GM19438 (cell line): ENCODE measurements around the gene CHMP2A.
"Not testable (repeated sequence)": the region's sequence is repeated elsewhere in the genome, so short reads cannot be mapped to it uniquely, and the experiment has no call there.

ENCODE experiments used
- ATAC-seq: cut with Tn5 transposase; IDR thresholded peaks from one replicate; pipeline ENCODE4 v1.9.1; 2021; ENCODE audit warnings: low read depth; ENCODE audit not compliant: unreplicated experiment

The CHMP2A gene

DNA sequence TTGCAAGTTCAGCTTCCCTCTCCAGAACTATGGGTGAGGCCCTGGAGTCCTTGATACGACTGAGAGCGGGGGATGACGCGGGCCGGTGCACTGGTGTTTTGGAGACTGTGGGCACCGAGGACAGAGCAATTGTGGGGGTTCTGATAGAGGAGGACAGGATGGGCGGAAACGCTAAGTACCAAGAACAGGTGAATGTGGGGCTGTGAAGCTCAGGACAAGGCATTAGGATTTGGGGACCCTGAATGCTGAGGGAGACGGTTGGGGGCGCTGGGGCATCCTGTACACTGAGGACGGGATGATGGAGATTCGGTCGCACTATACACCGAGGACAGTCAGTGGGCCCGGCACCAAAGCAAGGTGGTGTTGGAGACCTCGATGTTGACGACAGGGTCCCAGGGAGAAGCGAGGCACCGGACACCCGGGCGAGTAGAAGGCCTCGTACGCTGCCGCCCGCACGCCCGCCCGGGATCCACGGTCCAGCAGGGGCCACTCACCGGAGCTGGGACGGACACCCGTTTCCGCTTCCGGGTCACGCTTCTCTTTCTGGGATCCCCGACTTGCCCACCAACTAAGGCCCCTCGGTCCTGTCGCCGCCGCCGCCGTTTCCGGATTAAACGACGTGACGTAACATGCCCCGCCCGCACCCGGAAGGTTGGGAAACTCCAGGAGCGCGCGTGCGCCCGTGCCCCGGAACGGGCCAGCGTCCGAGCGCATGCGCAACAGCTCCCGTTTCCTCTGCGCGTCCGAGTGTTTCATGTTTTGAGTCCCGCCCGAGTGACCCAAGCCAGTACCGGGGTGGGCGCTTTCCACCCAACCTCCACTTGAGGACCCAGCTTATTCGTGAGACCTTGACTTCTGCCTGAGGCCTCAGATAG lies at the start of gene CHMP2A:
TSS of gene CHMP2A (minus strand) at position 612 of the 875 bp plus-strand sequence. CDS start 893 bp downstream, outside the sequence.
- peak; percentile 33 for ATAC-seq

DNA sequence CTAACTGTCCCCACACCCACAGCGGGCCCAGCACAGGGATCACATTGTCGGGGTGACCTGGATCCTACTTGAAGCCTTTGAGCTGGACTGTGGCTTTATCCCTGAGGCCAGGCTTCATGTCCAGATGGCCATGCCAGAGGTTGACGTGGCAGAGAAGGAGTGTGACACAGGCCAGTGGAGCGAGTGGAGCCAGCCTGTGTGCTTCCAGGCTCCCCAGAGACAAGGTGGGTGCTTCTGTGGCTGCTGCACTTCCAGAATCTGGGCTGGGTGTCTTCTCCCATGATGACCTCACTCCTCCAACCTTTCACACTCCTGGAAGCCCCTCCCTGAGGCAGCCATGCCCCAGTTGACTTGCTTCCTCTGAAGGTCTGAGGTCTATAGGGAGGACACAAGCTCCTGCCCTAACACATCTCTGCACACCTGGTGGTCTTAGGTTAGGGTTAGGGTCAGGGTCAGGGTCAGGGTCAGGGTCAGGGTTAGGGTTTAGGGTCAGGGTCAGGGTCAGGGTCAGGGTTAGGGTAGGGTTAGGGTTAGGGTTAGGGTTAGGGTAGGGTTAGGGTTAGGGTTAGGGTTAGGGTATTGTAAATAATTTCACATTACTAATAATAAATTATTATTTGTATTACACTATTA lies 31.3 kb upstream of the CHMP2A start:
- ATAC-seq = no peak

DNA sequence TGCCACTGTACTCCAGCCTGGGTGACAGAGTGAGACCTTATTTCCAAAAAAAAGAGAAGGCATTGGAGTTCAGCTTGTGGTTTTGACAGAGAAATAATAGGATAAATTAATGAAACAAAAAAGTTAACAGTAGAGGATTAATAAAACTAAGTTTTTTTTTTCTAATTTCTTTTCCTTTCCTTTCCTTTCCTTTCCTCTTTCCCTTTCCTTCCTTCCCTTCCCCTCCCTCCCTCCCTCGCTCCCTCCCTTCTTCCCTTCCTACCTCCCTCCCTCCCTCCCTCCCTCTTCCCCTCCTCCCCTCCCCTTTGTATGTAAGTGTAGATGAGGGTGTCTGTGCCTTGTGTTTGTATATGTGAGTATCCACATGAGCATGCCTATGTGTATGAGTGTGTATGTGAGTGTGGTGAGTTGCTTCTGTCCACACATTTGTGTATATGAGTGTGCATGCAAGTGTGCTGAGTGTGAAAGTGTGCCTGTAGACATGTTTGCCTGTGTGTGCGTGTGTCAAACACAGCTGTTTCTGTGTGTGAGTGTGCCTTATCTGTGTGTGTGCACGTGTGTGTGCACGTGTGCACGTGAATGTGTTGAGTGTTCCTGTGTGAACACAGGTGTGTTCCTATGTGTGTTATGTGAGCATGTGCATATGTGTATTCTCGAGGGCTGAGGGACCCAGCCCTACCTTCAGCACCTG lies 30.7 kb upstream of the CHMP2A start:
- ATAC-seq = no peak

DNA sequence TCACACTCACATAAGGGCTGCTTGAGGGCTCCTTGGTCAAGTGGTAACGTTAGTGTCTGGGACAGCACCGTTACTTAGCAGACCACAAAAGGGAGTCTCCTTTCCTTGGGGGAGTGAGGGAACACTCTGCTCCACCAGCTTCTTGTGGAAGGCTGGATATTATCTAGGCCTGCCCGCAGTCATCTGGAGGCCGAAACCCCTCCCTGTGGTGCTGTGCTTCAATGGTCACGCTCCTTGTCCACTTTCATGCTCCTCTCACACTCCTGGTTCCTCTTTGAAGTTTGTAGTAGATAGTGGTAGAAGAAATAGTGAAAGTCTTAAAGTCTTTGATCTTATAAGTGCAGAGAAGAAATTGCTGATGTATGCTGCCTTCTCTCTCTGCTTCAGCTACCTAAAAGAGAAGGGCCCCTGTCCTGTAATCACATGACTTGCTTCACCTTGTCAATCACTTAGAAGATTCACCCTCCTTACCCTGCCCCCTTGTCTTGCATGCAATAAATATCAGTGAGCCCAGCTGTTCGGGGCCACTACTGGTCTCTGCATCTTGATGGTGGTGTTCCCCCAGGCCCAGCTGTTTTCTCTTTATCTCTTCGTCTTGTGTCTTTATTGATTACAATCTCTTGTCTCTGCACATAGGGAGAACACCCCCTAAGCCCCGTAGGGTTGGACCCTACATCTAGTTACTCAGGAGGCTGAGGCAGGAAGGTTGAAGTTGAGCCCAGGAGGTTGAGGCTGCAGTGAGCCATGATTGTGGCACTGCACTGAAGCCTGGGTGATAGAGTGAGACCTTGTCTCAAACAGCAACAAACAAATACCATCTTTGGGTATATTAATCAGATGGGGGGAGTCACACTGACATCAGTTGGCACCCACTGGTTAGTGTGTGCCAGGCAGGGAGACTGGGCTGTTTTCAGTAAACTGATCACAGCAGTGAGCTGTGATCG lies 29.9 kb upstream of the CHMP2A start:
- ATAC-seq = no peak

DNA sequence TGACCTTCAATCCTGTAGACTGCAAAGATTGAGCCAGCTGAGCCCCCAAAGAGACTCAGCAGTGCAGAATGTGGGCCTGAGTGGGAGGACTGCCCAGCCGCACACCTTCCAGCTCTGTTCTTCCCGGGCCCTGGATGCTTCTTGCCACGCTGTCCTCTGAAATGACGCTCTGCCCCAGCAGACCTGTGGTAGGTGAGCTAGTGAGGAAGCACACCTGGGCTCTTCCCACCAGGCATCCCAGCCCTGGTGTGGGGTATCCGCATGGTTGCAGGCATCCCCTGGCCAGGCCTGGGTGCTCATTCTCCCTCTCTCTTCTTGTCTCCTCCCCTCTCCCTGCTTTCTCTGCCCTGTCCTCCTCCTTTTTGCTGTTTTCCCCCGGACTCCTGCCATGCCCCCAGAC lies 28.1 kb upstream of the CHMP2A start:
- ATAC-seq = no peak

DNA sequence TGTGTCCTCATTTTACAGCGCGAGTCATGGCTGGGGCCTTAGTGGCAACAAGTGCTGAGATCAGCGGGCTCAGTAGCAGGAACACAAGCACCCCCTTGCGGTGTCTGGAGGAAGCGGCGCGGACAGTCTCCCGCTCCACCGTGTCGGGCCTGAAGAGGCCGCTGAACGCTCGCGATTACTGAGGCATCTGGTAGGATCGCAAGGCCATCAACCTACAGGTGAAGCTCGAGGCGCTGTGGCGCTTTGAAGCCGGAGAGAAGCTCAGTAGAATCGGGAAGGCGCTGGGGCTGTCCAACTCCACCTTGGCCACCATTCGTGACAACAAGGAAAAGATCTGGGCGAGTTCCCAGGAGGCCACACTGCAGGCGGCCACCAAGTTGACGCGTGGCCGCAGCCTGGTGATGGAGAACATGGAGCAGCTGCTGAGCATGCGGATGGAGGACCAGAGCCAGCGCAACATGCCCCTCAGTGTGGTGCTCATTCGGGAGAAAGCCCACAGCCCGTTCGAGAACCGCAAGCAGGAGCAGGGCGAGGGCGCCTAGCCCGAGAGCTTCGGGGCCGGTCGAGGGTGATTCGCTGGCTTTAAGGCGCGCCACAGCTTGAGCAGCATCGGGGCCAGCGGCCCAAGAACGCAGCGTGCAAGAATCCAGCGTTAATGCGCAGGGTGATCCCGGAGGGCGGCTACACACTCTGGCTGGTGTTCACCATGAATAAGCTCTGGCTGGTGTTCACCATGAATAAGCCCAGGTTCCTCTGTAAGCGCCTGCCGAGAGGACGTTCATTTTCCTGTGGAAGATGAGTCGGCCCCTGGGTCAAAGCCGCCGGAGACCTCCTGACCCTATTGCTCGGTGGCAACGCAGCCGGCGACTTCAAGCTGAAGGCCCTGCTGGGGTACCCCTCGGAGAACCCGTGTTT lies 26.6 kb upstream of the CHMP2A start:
- peak; percentile 77 for ATAC-seq

DNA sequence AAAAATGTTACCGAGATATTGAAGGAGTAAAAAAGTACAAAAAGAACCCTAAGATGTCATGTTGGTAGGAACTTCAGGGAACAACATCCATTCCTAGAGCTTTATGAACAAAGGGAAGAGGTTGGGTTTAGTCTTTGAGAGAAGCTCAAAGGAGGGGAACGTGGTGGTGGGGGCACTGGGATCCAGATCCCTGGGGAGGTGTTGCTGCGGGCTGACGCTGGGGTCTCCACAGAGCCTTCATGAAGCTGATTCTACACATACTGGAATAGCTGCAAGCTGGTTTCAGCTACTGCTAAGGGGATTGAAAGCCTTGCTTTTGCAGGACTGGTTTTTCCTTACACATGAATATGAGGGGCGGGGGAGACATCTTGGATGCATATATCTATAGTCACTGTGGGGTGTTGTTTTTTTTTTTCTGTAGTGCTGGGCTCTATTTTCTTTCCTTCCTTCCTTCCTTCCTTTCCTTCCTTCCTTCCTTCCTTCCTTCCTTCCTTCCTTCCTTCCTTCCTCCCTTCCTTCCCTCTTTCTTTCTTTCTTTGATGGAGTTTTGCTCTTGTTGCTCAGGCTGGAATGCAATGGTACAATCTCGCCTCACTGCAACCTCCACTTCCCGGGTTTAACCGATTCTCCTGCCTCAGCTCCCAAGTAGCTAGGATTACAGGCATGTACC lies 24.7 kb upstream of the CHMP2A start:
- ATAC-seq = no peak

DNA sequence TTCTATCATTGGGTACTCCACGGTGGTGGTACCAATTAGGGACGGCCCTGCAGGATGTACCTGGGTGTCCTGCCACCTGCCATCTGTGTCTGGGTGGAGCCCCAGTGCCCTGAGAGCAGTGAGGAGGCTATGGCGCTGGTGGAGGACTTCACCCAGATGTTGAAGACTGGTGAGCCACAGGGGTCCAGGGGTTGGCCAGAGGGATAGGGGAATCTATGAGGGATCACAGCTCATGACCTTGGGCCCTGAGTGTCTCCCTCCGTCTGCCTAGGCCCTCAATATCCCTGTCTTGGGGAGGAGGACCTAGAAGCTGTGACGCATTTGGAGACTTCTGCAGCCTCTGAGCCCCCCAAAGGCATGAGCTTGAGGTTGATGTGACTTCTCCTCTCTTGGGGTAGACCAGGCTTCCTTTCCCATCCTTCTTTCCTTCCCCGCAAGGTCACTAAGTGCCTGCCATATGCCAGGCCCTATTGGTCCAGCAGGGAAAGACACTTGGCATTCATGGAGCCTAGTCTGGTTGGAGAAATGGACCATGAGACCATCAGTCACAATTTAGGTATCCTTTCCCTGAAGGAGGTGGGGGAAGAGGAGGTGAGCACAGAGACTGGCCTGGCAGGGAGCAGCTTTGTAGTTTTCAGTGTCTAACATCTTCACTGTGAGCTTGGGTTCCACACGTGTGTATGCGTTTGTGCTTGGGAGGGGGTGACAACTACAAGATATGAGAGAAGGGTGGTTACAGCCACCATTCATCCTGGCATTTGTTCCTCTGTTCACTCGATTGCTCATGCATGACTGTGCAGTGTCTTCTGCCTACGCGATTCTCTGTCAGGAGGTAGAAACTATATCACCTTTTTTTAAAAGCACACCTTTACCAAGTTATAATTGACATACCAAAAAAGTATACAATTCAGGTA lies 23.4 kb upstream of the CHMP2A start:
- no peak for ATAC-seq

DNA sequence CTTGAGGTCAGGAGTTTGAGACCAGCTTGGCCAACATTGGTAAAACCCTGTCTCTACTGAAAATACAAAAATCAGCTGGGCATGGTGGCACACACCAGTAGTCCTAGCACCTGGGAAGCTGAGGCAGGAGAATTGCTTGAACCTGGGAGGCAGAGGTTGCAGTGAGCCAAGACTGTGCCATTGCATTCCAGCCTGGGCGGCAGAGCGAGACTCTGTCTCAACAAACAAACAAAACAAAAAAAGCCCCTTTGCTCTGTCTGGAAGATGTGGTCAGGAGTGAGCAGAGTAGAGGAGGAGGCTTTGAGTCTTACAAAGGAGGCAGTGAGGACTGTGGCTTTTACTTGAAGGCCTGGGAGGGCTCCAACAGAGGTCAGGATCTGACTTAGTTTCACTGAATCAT lies 22.7 kb upstream of the CHMP2A start:
- not testable (repeated sequence) for ATAC-seq

DNA sequence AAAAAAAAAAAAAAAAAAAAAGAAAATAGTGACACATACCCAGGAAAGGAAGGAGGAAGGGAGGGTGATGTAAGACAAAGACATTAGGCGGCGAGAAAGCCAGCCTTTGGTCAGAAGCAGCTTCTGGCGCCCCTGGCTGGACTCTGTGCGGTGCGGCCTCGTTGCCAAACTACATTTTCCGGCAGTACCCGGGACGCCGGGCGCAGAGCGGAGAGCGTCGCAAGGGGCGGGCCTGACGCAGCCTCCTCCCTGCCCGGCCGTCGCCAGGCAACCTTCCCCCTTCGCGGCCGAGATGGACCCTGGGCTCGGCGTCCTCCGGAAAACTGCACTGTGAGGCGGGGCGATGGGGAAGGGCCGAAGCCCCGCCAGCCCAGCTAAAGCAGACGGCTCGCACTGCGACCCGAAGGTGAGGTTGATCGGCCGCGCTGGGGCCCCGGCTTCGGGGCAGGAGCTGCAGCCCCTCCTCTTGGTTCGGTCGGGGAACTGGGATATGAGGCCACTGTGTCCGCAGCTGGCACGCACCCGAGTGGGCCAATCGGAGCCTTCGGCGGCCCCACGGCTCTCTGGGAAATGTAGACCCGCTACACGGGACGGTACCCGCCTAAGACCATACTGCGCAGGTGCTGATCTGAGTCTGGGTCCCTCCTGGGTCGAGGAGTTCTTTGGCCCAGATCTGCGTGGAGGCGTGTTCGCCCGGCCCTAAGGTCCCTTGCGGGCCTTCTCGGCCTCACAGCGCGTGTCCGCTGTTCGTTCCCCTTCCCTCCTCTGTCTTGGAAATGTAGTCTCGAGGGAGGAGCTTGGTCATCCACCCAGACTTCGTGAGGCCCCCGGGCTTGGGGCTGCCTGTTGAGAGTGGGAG lies 20.5 kb upstream of the CHMP2A start:
- ATAC-seq = peak; percentile 42

DNA sequence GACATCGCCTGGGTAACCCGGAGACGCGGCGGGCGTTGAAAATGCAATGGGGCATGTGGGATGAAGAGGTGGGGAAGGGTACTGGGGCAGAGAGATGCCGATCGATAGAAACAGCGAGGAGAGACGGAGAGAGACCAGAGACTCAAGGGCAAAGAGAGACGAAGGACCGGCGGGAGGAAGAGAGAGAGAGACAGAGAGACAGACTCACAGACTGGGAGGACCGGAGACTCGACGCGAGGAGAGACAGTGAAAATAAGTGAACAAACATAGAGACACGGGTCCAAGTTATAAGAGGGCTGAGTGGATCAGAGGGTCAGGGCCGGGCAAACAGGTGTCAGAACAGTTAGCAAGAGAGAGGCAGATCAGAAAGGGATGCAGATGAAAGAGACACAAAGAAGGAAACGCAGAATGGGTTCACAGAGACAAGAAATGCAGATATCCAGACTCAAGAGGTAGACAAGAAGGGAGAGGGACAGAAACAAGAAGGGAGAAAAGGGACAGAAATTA lies 18.8 kb upstream of the CHMP2A start:
- no peak for ATAC-seq

DNA sequence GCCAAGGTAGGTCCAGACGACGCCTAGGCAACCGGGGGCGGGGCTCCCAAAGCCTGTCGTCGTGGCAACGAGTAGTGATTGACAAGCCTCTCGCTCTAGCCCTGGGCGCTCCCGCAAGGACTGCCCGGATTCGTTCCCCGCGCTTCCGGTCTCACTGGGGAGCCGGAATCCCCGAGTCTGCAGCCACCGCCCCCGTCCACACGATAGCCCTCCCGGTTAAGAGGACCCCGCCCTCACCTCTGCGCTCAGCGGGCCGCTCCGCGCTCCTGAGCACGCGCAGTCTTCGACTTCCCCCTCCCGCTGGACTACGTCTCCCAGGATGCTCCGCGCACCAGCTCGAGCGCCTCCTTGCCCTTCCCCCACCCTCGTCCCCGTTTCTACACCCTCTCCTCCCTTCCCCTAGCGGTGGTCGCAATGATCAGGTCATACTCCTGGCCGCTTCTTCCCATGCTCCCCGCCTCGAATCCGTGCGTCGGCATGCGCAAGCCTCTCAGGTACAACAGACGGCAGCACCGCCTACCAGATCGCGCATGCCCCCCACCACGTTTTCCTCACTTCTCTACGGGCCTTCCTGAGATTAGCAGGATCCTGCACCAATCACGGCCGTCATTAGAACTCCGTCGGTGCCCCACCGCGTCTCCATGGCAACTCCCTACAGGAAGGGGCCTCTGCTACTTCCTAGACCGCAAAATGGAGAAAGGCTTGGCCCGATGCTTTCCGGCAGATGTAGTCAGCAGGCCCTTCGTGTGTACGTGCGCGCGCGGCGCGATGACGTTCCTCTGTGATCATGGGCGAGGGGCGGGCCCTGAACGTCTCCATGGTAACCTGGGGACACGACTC lies 18.1 kb upstream of the CHMP2A start, which contains the start of gene MZF1:
TSS of gene MZF1 (minus strand) at position 518 of the 840 bp plus-strand sequence. CDS start 1,946 bp downstream, outside the sequence.
- ATAC-seq = peak; percentile 49

DNA sequence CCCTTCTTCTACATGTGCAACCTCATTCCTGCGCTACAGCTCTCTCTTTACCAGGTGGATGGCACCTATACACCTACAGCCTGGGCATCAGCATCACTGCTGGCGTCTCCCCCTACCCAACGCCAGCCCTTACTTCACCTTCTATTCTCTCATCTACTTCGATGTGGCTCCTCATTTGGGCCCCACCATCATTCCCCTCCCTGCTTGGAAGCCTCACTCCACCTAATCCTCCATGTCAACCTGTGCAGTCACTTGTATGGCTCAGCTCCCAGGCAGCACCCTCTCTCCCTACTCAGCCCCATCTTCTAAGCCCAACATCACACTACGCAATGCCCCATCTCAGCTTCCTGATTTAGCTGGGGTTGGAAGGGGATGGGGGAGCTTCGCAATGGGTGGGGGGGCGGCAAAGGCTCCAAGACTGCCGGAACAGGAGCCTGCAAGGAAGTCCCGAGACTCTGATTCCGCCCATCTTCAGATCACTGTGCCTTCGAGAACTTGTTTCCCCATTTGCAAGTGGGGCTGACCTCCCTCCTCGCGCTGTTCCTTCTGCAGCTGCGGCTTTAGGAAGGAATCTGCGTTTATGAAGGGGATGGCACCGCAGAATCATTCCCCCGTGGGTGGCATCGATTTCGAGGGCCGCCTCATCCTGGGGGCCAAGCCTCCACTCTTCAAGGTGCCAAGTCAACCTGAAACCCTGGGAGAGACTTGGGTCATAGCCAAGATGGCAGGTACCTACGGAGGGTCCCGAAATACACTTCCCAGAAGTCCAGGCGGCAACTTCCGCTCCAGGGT lies 17.3 kb upstream of the CHMP2A start:
- no peak for ATAC-seq

DNA sequence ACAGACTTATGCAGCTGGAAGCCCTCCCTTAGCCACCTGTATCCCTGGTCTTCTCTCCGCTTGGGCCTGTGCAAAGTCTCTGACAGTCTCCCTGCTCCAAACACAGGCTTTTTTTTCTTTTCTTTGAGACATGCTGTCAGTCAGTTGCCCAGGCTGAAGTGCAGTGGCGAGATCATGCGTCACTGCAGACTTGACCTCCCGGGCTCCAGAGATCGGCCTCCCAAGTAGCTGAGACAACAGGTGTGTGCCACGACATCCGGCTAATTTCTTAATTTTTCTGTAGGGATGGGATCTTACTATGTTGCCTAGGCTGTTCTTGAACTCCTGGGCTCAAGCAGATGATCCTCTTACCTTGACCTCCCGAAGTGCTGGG lies 16.7 kb upstream of the CHMP2A start:
- ATAC-seq = no peak
